Activated CD4-positive, alpha-beta T cell treated with anti-CD3 and anti-CD28 coated beads, Interleukin-2, Interleukin-4, amounts not matched to agents 100 ng/mL and 50 ng/mL, durations not matched to agents 16 hours and 8 hours (primary cell): ENCODE results near the gene S100A6.

Experiments
- DNase-seq: peaks from one replicate; pipeline ENCODE4 v3.0.0-alpha.2; 2020; ENCODE audit warnings: low spot score

The S100A6 gene

GRCh38 chr1:153545067-153546055 is 9.6 kb upstream of the S100A6 start, which contains the start of gene S100A4:
Gene S100A4, minus strand, starts transcription at chr1:153545806. Its CDS starts 1,012 bp downstream, at chr1:153544794.
- peak; percentile 97 for DNase-seq

GRCh38 chr1:153544453-153545066 is 8.8 kb upstream of the S100A6 start:
- DNase-seq: no peak

- no peak for DNase-seq
Observed at GRCh38 chr1:153543736-153544135, 7.9 kb upstream of the S100A6 start.

GRCh38 chr1:153542956-153543711 is 7.3 kb upstream of the S100A6 start:
- DNase-seq: no peak

- DNase-seq: no peak
Observed at GRCh38 chr1:153541641-153542590, 6.1 kb upstream of the S100A6 start.

- DNase-seq: peak; percentile 79
Observed at GRCh38 chr1:153540394-153541361, 4.9 kb upstream of the S100A6 start, which contains the start of gene S100A5. Gene S100A5, minus strand, starts transcription at chr1:153540934. Its CDS starts 743 bp downstream, at chr1:153540191.

GRCh38 chr1:153539395-153540093 is 3.8 kb upstream of the S100A6 start:
- no peak for DNase-seq

GRCh38 chr1:153538315-153538821 is 2.6 kb upstream of the S100A6 start:
- no peak for DNase-seq

GRCh38 chr1:153537376-153537730 is 1.6 kb upstream of the S100A6 start:
- no peak for DNase-seq

GRCh38 chr1:153536671-153537375 is 1.0 kb upstream of the S100A6 start:
- no peak for DNase-seq

- peak; percentile 87 for DNase-seq
Observed at GRCh38 chr1:153536012-153536670, 350 bp upstream of the S100A6 start.

GRCh38 chr1:153534925-153535241 is 908 bp downstream of the S100A6 start:
- DNase-seq: no peak

GRCh38 chr1:153534226-153534924 is 1.4 kb downstream of the S100A6 start:
- no peak for DNase-seq

- peak; percentile 36 for DNase-seq
Observed at GRCh38 chr1:153533689-153534201, 2.0 kb downstream of the S100A6 start.

- DNase-seq: peak; percentile 87
Observed at GRCh38 chr1:153532769-153533599, 2.8 kb downstream of the S100A6 start.

- peak; percentile 86 for DNase-seq
Observed at GRCh38 chr1:153532181-153532580, 3.6 kb downstream of the S100A6 start.
